GM21390 (cell line): ENCODE measurements around the gene ST6GALNAC5.

ENCODE experiments used
- ATAC-seq: cut with Tn5 transposase; IDR thresholded peaks from one replicate; pipeline ENCODE4 v1.9.1; 2021; ENCODE audit not compliant: unreplicated experiment

ST6GALNAC5 gene

DNA sequence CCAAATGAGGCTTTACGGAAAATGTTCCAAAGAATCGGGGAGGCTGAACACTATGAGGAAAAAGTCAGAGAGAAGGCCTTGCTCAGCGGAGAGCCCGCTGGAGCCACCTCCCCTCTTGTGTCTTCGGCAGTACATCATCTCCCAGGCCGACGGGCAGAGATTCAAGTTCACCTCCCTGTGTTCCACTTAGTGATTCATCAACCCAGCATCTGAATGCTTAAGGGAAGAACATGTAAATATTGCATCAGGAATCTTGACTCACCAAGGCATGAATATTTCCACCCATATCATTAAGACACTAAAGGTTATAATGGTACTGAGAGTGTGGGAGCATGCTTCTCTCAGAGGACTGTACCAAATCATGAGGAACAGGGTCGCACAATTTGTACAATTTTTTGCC lies 172.5 kb downstream of the ST6GALNAC5 start:
- no peak for ATAC-seq

DNA sequence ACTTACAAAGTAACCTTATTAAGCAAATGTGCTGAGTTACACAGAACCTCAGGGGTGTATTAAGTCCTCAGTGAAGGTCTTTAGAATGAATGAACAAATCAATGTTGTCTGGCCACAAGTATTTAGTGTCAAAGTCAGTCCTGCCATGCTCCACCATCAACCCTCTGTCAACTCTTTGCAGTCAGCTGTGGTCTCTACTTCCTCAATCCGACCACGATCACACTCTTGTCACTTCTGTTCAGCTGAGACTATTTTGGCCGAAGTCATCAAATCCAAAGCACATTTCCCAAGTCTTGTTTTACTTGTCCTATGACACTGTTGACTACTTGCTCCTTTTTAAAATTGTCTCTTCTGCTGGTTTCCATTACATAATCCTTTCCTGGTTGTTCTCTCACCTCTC lies 173.5 kb downstream of the ST6GALNAC5 start:
- ATAC-seq, result no peak

DNA sequence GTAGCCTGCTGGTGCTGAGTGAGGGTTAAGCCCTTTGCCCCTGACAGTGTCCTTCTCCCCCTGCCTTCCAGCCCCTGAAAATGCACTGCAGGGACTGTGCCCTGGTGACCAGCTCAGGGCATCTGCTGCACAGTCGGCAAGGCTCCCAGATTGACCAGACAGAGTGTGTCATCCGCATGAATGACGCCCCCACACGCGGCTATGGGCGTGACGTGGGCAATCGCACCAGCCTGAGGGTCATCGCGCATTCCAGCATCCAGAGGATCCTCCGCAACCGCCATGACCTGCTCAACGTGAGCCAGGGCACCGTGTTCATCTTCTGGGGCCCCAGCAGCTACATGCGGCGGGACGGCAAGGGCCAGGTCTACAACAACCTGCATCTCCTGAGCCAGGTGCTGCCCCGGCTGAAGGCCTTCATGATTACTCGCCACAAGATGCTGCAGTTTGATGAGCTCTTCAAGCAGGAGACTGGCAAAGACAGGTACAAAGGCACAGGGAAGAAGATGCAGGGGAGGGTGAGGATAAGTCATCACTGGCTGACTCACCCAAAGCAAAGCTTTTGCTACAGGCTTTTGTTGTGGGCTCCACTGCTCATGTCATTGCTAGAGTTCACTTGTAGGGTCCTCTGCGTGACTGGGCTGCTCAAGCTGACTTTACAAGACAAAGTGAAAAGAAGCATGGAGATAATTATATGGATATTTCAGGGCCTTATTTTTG lies 177.0 kb downstream of the ST6GALNAC5 start:
- ATAC-seq, result no peak

DNA sequence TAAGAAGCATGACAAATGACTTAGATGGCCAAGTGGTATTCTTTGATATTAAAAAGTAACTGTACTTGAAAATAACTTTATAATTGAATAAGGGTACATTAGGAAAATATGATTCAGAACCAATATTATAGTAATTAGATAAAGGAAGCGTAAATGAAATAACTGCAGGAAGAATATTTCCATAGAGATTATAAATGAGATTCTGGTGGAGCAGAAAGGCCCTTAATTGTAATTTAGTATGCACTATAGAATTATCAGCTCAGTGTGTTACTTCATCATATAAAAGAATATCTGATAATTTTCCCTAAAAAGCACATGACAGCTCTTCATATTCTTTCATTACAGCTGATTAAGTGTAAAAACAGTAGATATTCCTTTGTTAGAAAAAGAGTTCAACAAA lies 180.3 kb downstream of the ST6GALNAC5 start:
- ATAC-seq, result no peak

DNA sequence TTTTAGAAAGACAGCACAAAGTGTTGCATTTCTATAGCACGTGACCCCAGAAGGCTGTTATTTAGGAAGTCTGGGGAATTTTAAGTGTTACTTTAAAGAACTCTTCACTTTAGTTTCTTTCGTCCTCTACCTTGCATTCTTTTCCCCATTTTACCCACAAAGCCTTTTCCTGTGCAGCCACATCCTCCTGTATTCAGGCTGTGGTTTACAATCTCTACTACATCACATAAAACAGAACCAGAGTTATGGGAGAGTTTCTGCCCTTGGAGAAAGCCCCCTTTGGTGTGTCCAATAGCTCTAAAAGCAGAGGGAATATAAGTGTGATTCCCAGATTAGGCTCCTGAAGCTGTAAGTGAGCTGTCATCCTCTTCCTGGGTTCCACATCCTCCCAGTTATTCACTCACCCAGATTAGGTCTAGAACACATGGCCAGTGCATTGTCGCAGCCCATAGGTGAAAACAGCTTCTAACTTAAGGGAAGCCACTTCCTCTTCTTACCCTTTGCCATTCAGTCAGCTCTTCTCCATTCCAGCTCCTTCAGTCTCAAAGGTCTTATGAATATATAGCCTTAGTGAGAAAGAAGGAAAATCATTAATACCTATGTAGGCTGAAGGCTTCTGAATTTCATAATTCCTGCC lies 180.8 kb downstream of the ST6GALNAC5 start:
- no peak for ATAC-seq

DNA sequence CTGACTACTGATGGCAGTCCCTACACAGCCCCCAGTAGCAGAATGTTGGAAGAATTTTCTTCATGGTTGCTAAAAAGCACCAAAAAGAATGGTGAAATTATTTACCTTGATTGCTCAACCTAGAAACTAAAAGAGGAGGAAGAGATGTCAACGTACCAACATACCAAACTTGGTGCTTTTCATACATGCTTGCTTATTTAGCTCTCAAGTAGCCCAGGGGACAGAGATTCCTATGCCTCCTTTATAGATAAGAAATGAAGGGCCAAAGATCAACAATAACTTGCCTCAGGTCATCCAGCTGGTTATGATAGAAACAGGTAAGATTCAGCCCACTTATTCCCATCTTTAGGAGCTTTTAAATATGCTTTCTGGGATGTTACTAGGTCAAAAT lies 181.3 kb downstream of the ST6GALNAC5 start:
- no peak for ATAC-seq

DNA sequence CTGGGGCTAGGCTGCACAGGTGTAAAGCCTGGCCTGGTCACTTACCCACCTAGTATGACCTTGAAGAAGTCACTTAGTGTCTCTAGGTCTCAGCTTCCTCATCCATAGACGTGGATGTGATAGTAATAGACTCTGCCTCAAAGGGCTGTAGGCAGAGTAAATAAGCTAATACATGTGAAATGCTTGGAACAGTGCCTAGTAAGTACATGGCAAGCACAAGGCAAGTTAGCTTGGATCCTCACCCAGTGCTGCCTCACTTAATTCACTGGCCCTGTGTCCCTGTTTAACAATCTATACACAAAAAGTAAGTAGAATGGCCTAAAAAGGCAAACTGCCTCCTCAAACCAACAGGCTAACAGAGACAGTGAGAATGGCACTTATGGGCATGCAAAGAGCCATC lies 184.1 kb downstream of the ST6GALNAC5 start:
- ATAC-seq, result no peak

DNA sequence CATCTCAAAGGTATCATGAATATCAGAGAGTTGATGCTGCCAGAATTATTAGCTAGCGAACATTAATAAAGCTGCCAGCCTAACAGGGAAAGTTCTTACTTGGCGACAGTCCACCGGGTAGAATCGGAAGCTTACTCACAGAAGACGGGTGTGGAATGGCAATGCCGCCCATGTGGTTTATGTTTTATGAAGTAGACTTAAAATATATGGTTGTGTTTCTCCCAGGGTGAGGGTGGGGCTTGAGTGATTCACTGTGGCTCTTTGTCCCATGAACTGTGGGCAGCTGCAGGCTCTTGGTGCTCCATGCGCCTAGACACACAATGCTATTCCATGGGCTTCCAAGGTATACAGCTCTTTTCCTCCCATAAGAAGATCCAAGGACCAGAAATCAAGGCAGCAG lies 189.2 kb downstream of the ST6GALNAC5 start:
- ATAC-seq, result no peak

DNA sequence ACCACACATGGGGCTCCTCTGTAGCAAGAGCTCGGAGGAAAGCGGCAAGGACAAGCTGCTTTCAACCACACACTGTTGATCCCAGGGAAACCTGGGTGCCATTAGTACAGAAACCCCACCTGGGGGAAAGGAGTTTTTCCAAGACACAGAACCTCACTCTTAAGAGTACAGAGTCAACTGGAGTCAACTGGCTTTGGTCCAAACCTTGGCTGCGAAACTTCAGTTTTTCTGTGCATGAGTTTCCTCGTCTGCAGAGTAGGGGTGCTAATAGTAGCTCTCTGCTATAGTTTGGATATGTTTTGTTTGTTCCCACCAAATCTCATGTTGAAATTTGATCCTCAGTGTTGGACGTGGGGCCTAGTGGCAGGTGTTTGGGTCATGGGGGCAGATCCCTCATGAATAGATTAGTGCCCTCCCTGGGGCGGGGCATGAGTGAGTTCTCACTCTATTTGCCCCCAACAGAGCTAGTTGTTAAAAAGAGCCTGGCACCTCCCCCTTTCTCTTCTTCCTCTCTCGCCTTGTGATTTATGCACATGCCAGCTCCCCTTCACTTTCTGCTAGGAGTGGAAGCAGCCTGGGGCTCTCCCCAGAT lies 190.8 kb downstream of the ST6GALNAC5 start:
- no peak for ATAC-seq

DNA sequence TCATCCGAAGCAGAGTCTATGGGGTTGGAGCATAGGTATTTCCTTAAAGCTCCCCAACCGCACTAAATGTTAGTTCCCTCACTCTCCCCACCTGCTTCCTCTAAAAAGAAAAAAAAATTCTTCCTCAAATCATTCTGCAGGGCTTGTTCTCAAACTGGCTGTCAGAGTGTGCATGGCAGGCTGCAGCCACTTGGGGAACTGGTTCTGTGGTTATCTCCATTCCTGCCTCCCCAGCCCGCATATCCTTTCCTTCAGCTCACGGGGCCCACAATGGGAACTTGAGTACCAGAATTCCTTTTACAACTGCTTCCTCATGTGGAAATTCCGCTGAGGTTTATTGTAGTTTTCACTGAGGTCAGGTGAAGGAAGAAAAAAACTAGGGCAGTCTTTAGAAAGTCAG lies 192.7 kb downstream of the ST6GALNAC5 start:
- no peak for ATAC-seq

DNA sequence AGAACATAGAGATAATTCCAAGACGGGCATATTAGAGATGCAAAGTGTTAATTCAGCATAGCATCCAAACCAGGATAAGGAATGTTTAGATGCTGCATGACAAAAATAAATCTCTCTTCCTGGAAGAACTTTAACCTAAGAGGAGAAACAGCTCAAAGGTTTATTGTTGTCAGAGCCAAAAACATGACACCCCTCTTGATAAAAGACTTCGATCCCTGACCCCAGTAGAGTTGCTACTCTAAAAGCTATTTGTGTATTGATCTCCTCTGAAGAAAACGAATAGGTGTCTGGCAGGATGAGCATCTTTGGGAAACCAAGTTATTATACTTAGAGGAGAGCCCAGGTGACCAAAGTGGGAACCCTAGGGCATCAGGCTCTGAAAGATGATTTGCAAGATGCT lies 193.9 kb downstream of the ST6GALNAC5 start:
- no peak for ATAC-seq

DNA sequence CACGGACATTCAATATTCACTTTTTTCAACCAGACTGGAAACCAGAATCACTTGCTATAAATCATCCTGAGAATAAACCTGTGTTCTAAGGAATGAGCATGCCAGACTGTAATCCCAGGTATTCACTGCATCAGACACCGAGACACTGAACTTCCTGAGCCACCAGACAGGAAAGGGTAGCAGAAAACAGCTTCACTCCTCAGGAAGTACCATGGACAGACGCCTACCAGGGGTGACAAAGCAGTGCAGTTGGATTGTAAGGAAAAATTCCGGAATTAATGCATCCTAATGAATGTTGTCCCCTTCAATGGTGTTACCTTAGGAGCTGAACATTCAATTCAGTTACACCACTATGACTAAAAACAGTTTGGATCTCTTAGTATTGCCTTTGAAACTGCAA lies 195.8 kb downstream of the ST6GALNAC5 start:
- no peak for ATAC-seq

DNA sequence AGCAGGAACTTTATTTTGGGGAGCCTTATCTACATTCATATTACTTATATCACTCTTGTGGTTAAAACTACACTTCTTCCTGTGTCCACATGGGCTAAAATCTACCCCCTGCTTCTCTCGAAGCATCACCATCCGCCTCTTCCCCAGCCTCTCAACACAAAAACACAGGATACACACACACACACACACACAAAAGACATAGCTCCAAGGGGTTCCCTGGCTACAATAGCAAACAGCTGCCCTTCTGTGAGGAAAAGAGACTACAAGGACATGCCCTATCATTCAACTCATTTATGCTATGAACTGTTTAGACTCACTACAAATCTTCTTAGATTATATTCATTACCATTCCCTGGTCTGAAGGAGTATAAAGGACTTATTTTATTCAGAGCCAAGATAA lies 197.0 kb downstream of the ST6GALNAC5 start:
- ATAC-seq, result no peak

DNA sequence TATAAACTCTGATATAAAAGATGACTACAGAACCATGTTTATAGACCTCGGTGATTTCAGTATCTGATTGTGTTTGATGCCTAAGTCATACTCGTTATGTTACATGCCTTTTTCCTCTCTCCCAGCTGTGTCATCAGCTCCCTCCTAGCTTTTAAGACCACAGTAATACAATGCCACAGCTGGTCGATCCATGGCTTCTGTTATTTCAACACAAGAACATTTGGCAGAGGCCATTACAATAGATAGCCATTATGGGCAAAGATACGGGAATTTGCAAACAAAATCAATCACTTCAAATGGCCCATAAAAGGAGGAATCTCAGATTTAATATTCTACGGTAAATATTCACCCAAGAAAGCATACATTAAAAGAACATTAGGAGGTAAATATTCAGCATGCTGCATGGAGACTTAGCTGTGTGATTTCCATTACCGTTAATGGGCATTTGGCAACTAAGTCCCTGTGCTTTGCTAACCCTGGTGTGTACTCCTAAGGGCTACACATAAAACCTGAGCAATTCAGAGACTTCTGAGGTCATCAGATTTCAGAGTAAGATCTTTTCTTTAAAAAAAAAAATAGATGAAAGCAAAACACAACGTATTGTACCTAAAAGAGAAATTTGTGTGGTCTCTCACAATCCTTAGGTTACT lies 198.5 kb downstream of the ST6GALNAC5 start:
- no peak for ATAC-seq

DNA sequence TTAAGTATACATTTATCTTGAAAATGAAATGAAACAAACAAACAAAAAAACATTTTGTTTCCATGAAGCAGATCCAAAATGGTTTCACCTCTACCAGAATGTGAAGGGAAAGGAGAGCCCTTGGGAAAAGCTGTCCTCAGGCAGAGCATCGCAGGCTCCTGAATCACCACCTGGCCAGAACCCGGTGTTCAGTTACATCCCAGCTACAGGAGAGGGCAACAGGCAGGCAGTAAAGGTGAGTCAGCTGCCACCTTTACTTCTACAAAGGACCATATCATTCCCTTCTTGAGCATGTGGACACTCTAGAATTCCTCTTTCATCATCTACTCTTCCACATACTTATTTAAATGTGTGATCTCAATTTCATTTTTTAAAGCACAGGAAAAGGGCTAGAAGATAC lies 200.7 kb downstream of the ST6GALNAC5 start:
- ATAC-seq, result no peak

DNA sequence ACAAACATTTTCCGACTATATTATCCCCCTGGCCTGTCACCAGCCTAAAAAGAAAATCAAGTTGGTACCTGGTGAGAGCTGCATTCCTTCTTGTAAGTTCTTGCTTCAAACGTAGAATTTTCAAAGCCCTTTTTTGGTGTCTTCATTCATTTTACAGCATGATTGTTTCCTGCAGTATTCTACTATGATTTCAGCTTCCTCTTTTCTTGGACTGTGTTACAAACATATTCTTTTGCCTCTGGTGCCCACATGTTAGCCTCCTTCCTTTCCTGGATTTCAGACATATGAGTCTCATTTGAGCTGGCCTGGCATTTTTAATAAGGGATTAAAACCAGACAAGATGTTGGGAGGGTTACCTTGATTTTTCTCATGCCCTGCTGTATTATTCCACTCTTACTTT lies 209.5 kb downstream of the ST6GALNAC5 start:
- ATAC-seq, result no peak

DNA sequence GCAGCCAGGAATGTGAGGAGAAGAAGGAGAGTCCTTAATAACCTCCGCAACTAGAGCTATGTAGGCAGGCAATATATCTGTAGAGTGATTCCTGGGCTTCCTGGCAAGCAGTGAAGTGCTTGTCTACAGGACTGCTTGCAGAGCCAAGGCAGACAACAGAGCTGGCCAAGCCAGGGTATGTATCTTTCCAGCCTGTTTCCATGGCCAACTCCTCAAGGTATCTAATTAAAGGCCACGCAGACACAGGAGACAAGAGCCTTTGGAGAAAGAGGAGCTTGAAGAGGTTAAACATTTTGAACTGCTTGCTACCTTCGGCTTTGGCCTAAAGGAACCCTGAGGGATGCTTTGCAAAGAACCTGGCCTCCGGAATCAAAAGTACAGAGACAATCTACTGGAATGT lies 214.6 kb downstream of the ST6GALNAC5 start:
- ATAC-seq, result no peak

DNA sequence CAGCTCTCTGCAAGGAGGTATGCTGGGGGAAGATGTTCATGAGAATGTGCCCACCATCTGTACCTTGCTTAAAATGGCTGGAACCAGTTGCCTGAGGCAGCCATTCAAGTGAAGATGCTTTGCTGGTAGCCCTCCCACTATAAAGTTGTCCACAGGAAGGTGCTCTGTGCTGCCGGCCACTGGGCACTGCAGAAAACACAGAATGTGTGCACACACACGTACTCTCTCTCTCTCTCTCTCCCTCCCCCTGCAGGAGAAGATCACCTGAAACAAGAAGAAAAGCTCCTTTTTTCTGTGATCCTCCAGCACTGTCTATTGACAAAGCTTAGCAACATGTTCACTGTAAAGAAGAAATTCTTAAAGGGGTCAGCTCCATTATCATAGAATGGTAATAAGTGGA lies 217.2 kb downstream of the ST6GALNAC5 start:
- ATAC-seq, result no peak

DNA sequence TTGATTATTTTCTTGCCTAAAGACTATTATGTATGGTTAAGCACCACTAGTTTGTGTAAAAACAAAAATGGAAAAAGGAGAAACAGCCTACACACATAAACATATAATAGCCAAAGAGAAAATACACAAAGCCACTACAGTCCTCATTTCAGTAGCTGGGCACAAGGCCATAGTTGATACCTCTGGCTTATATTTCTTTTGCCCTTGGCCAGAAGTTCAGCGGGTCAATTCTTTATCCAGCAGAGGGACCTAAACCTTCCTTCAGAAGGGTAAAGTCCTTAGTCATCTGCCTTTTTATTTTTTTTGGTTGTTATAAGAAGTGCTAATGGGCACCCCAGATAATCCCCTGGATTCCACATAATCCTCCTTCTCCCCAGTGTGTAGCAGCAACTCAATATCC lies 217.8 kb downstream of the ST6GALNAC5 start:
- no peak for ATAC-seq

DNA sequence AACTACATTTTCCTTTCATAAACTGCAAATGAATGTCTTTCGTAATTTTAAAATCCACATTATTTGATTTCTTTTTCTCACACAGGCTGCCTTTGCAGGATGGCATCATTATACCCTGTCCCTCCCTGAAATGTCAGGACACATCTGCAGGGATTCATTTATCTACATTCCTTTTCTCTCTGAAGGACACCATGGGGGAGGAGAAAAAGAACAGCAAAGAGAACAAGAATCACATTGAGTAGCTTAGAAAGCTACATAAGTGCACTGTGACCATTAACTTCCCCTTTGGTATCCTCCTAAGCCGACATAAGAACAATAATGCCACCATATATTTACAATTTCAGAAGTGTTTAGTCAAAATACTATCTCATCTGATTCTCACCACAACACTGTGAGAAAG lies 222.5 kb downstream of the ST6GALNAC5 start:
- no peak for ATAC-seq

DNA sequence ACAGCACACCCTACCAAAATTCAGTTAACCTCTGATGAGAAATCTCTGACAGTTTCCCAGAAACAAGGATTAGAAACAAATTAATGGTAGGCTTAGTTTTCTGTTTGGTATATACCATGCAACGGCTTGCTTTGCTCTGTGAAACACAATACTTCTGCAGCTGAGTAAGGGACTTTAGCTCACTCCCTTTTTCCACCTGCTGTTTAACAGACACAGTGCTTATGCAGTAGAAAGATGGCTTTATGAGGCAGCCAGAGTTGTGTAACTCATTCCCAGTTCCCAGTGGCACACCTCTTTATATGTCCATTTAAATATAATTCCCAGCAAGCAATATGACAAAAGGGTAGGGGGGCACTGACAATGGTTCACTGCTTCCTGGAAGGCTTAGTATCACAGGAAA lies 228.0 kb downstream of the ST6GALNAC5 start:
- ATAC-seq, result no peak
